Measurements from ENCODE around the gene IL2RA.

The IL2RA gene

GRCh38 chr10:6011558-6011957 is 50.6 kb downstream of the IL2RA start:
- no peak for ATAC-seq
- TF ChIP-seq ZNF8 (CRISPR knock-in tag; IDR thresholded peaks at IDR 0.05) (no peak), ZNF70 (CRISPR knock-in tag; IDR thresholded peaks at IDR 0.05) (no peak), RARB (CRISPR knock-in tag; IDR thresholded peaks at IDR 0.05) (no peak), SNAI2 (CRISPR knock-in tag; IDR thresholded peaks at IDR 0.05) (no peak), BACH2 (CRISPR knock-in tag; IDR thresholded peaks at IDR 0.05; ENCODE audit: borderline replicate concordance) (no peak), TCF4 (CRISPR knock-in tag; IDR thresholded peaks at IDR 0.05; ENCODE audit: borderline replicate concordance) (no peak), GLIS3 (CRISPR knock-in tag; IDR thresholded peaks at IDR 0.05) (no peak), ISL1 (CRISPR knock-in tag; IDR thresholded peaks at IDR 0.05) (no peak)
- TF ChIP-seq, protein P1, sequence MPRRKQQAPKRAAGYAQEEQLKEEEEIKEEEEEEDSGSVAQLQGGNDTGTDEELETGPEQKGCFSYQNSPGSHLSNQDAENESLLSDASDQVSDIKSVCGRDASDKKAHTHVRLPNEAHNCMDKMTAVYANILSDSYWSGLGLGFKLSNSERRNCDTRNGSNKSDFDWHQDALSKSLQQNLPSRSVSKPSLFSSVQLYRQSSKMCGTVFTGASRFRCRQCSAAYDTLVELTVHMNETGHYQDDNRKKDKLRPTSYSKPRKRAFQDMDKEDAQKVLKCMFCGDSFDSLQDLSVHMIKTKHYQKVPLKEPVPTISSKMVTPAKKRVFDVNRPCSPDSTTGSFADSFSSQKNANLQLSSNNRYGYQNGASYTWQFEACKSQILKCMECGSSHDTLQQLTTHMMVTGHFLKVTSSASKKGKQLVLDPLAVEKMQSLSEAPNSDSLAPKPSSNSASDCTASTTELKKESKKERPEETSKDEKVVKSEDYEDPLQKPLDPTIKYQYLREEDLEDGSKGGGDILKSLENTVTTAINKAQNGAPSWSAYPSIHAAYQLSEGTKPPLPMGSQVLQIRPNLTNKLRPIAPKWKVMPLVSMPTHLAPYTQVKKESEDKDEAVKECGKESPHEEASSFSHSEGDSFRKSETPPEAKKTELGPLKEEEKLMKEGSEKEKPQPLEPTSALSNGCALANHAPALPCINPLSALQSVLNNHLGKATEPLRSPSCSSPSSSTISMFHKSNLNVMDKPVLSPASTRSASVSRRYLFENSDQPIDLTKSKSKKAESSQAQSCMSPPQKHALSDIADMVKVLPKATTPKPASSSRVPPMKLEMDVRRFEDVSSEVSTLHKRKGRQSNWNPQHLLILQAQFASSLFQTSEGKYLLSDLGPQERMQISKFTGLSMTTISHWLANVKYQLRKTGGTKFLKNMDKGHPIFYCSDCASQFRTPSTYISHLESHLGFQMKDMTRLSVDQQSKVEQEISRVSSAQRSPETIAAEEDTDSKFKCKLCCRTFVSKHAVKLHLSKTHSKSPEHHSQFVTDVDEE (CRISPR knock-in tag; IDR thresholded peaks at IDR 0.05), result no peak

- ATAC-seq, result no peak
- TF ChIP-seq ARNTL (CRISPR knock-in tag; IDR thresholded peaks at IDR 0.05; ENCODE audit: borderline replicate concordance, low read depth), result no peak
- TF ChIP-seq BACH2 (CRISPR knock-in tag; IDR thresholded peaks at IDR 0.05; ENCODE audit: borderline replicate concordance), result no peak
- no peak for TF ChIP-seq RARB (CRISPR knock-in tag; IDR thresholded peaks at IDR 0.05)
- TF ChIP-seq GLIS3 (CRISPR knock-in tag; IDR thresholded peaks at IDR 0.05), result no peak
- TF ChIP-seq ZC3H10 (CRISPR knock-in tag; IDR thresholded peaks at IDR 0.05), result no peak
- TF ChIP-seq PPARA (CRISPR knock-in tag; IDR thresholded peaks at IDR 0.05; ENCODE audit: borderline replicate concordance), result no peak
- no peak for TF ChIP-seq ISL1 (CRISPR knock-in tag; IDR thresholded peaks at IDR 0.05)
- no peak for TF ChIP-seq ZNF8 (CRISPR knock-in tag; IDR thresholded peaks at IDR 0.05)
Observed at GRCh38 chr10:6010569-6010968, 51.6 kb downstream of the IL2RA start.

GRCh38 chr10:6009961-6010360 is 52.2 kb downstream of the IL2RA start:
- TF ChIP-seq, protein P2, sequence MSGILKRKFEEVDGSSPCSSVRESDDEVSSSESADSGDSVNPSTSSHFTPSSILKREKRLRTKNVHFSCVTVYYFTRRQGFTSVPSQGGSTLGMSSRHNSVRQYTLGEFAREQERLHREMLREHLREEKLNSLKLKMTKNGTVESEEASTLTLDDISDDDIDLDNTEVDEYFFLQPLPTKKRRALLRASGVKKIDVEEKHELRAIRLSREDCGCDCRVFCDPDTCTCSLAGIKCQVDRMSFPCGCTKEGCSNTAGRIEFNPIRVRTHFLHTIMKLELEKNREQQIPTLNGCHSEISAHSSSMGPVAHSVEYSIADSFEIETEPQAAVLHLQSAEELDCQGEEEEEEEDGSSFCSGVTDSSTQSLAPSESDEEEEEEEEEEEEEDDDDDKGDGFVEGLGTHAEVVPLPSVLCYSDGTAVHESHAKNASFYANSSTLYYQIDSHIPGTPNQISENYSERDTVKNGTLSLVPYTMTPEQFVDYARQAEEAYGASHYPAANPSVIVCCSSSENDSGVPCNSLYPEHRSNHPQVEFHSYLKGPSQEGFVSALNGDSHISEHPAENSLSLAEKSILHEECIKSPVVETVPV (CRISPR knock-in tag; IDR thresholded peaks at IDR 0.05), result no peak
- TF ChIP-seq TOX (CRISPR knock-in tag; IDR thresholded peaks at IDR 0.05; ENCODE audit: borderline replicate concordance) (no peak), ISL1 (CRISPR knock-in tag; IDR thresholded peaks at IDR 0.05) (no peak)
- no peak for ATAC-seq

GRCh38 chr10:6009150-6009549 is 53.0 kb downstream of the IL2RA start:
- no peak for ATAC-seq
- TF ChIP-seq TCF4 (CRISPR knock-in tag; IDR thresholded peaks at IDR 0.05; ENCODE audit: borderline replicate concordance) (no peak), PPARA (CRISPR knock-in tag; IDR thresholded peaks at IDR 0.05; ENCODE audit: borderline replicate concordance) (no peak), RARB (CRISPR knock-in tag; IDR thresholded peaks at IDR 0.05) (no peak), ZC3H10 (CRISPR knock-in tag; IDR thresholded peaks at IDR 0.05) (no peak), ARNTL (CRISPR knock-in tag; IDR thresholded peaks at IDR 0.05; ENCODE audit: borderline replicate concordance, low read depth) (no peak), ZFP3 (CRISPR knock-in tag; IDR thresholded peaks at IDR 0.05) (no peak), ZNF8 (CRISPR knock-in tag; IDR thresholded peaks at IDR 0.05) (no peak), POU6F1 (CRISPR knock-in tag; IDR thresholded peaks at IDR 0.05; ENCODE audit: borderline replicate concordance, low read depth) (no peak), BACH2 (CRISPR knock-in tag; IDR thresholded peaks at IDR 0.05; ENCODE audit: borderline replicate concordance) (no peak), SNAI2 (CRISPR knock-in tag; IDR thresholded peaks at IDR 0.05) (no peak), ESRRG (CRISPR knock-in tag; IDR thresholded peaks at IDR 0.05) (no peak), ZFP30 (CRISPR knock-in tag; IDR thresholded peaks at IDR 0.05) (no peak), TOX (CRISPR knock-in tag; IDR thresholded peaks at IDR 0.05; ENCODE audit: borderline replicate concordance) (no peak), GLIS3 (CRISPR knock-in tag; IDR thresholded peaks at IDR 0.05) (no peak), ISL1 (CRISPR knock-in tag; IDR thresholded peaks at IDR 0.05) (no peak), OSR1 (CRISPR knock-in tag; IDR thresholded peaks at IDR 0.05) (no peak)
- TF ChIP-seq, protein P3, sequence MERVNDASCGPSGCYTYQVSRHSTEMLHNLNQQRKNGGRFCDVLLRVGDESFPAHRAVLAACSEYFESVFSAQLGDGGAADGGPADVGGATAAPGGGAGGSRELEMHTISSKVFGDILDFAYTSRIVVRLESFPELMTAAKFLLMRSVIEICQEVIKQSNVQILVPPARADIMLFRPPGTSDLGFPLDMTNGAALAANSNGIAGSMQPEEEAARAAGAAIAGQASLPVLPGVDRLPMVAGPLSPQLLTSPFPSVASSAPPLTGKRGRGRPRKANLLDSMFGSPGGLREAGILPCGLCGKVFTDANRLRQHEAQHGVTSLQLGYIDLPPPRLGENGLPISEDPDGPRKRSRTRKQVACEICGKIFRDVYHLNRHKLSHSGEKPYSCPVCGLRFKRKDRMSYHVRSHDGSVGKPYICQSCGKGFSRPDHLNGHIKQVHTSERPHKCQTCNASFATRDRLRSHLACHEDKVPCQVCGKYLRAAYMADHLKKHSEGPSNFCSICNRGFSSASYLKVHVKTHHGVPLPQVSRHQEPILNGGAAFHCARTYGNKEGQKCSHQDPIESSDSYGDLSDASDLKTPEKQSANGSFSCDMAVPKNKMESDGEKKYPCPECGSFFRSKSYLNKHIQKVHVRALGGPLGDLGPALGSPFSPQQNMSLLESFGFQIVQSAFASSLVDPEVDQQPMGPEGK (CRISPR knock-in tag; IDR thresholded peaks at IDR 0.05; ENCODE audit: borderline replicate concordance), result no peak
- TF ChIP-seq, protein P2 (CRISPR knock-in tag; IDR thresholded peaks at IDR 0.05), result no peak
- TF ChIP-seq, protein P4, sequence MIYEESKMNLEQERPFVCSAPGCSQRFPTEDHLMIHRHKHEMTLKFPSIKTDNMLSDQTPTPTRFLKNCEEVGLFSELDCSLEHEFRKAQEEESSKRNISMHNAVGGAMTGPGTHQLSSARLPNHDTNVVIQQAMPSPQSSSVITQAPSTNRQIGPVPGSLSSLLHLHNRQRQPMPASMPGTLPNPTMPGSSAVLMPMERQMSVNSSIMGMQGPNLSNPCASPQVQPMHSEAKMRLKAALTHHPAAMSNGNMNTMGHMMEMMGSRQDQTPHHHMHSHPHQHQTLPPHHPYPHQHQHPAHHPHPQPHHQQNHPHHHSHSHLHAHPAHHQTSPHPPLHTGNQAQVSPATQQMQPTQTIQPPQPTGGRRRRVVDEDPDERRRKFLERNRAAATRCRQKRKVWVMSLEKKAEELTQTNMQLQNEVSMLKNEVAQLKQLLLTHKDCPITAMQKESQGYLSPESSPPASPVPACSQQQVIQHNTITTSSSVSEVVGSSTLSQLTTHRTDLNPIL (CRISPR knock-in tag; IDR thresholded peaks at IDR 0.05; ENCODE audit: low read depth), result no peak

Data from SK-N-SH treated with all-trans-retinoic acid at 6 μM for 48 hours (cell line).